GM12878 (cell line): ENCODE results near the gene POLG. TPM values are rescaled to one million over a fixed set of nuclear protein-coding genes. Genes with fewer than 3 reads are reported as not detected.

Source experiments
- ATAC-seq: fragments of 200-7000 bp; cut with Tn5 transposase; 3 replicates; pipeline ENCODE4 v1.9.1; 2020; ENCODE audit warnings: mild to moderate bottlenecking, moderate library complexity
- BruUV-seq: library from RNA; stranded (reverse); fragments of 400-500 nt; replicated peaks from 2 replicates; lab custom pipeline; 2021; lab: Mats Ljungman, UMichigan
- CTCF ChIA-PET: fragments of 300-600 bp; sonication (Branson Sonifier 250); formaldehyde crosslinking; extraction: SDS; loops from one replicate; lab custom pipeline; 2021; ENCODE audit warnings: inconsistent platforms; lab: Yijun Ruan, JAX
- POLR2A ChIA-PET: fragments of 350-600 bp; formaldehyde crosslinking; extraction: SDS; loops from one replicate; lab custom pipeline; 2021; ENCODE audit warnings: inconsistent platforms; lab: Charles Lee
- RAD21 ChIA-PET: fragments of 300-600 bp; sonication (Branson Sonifier 250); formaldehyde crosslinking; loops from one replicate; lab custom pipeline; 2023; ENCODE audit warnings: antibody characterized with exemption; ENCODE audit not compliant: unreplicated experiment; lab: Charles Lee
- SMC1A ChIA-PET: fragments of 300-600 bp; sonication (Branson Sonifier 250); formaldehyde crosslinking; loops from one replicate; lab custom pipeline; 2023; ENCODE audit not compliant: unreplicated experiment, uncharacterized antibody; lab: Charles Lee
- DNase-seq: peaks from one replicate; pipeline ENCODE4 v3.0.0-alpha.2; 2011; ENCODE audit warnings: low read depth, low spot score
- FAIRE-seq: peaks from 3 replicates; lab custom pipeline; 2011; peaks lifted over from hg19 to GRCh38; lab: Jason Lieb, UNC
- H2AFZ ChIP-seq: 2 replicates; pipeline ENCODE4 v1.6.0; 2011; ENCODE audit warnings: low read depth, low read length, control low read depth; ENCODE audit not compliant: control insufficient read depth
- H3K27ac ChIP-seq: 2 replicates; pipeline ENCODE4 v1.5.1; 2011; ENCODE audit warnings: control low read depth; ENCODE audit not compliant: control insufficient read depth, insufficient read depth
- H3K27me3 ChIP-seq, 2 experiments: replicated peaks in 1 of 2; 2 replicates each; pipeline versions ENCODE4 v1.6.0 to v1.6.1; 2011; ENCODE audit warnings: low read length in 1 of 2; ENCODE audit not compliant: control insufficient read depth in 2 of 2, insufficient read depth in 2 of 2
- H3K36me3 ChIP-seq, 2 experiments: 2 replicates each; pipeline ENCODE4 v1.5.1; 2011; ENCODE audit warnings: low read length in 1 of 2; ENCODE audit not compliant: control insufficient read depth in 2 of 2, insufficient read depth in 2 of 2
- H3K4me1 ChIP-seq: 2 replicates; pipeline ENCODE4 v1.6.1; 2011; ENCODE audit warnings: mild to moderate bottlenecking, low read length, moderate library complexity, mixed read lengths; ENCODE audit not compliant: control insufficient read depth, insufficient read depth
- H3K4me2 ChIP-seq: 2 replicates; pipeline ENCODE4 v1.6.0; 2011; ENCODE audit warnings: control low read depth; ENCODE audit not compliant: control insufficient read depth, insufficient read depth
- H3K4me3 ChIP-seq: fragments of 200-600 bp; sonication (generic); 2 replicates; pipeline ENCODE4 v1.5.1; 2016
- H3K79me2 ChIP-seq: 2 replicates; pipeline ENCODE4 v1.6.0; 2011; ENCODE audit warnings: low read length; ENCODE audit not compliant: control insufficient read depth, insufficient read depth
- H3K9ac ChIP-seq: 2 replicates; pipeline ENCODE4 v1.8.0; 2011; ENCODE audit warnings: low read length, control low read depth, mixed read lengths; ENCODE audit not compliant: control insufficient read depth, insufficient read depth
- H3K9me3 ChIP-seq: replicated peaks from 3 replicates; pipeline ENCODE4 v1.5.1; 2011; ENCODE audit warnings: mild to moderate bottlenecking, low read length; ENCODE audit not compliant: control insufficient read depth, insufficient read depth
- H4K20me1 ChIP-seq: 2 replicates; pipeline ENCODE4 v1.6.0; 2011; ENCODE audit not compliant: control insufficient read depth, insufficient read depth
- HCFC1 ChIP-seq: fragments of 150-350 bp; IDR thresholded peaks from 2 replicates; pipeline ENCODE4 v1.6.1; 2014; ENCODE audit warnings: low read length
- NRF1 ChIP-seq: conservative IDR thresholded peaks from 2 replicates; pipeline ENCODE4 v1.6.1; 2011; ENCODE audit warnings: mild to moderate bottlenecking, low read depth, low read length, improper control_type of control experiment
- RFX5 ChIP-seq: IDR thresholded peaks from 2 replicates; pipeline ENCODE4 v1.6.1; 2011; ENCODE audit warnings: low read depth, low read length, improper control_type of control experiment
- TAF1 ChIP-seq: IDR thresholded peaks from 2 replicates; pipeline ENCODE4 v1.6.1; 2011; ENCODE audit warnings: mild to moderate bottlenecking, low read depth, low read length, borderline replicate concordance
- TARDBP ChIP-seq: IDR thresholded peaks from 2 replicates; pipeline ENCODE4 v1.6.1; 2016; ENCODE audit warnings: borderline replicate concordance
- ZSCAN29 ChIP-seq: fragments of 450-650 bp; IDR thresholded peaks from 2 replicates; pipeline ENCODE4 v1.6.1; 2017; ENCODE audit warnings: mild to moderate bottlenecking, moderate library complexity
- WGBS: methylation state at CpG from one replicate; pipeline ENCODE4 v1.1.6; 2016; ENCODE audit warnings: low lambda C conversion rate; ENCODE audit not compliant: insufficient replicate concordance, insufficient coverage; ENCODE audit errors: missing lambda C conversion rate; 5-methylcytosine and 5-hydroxymethylcytosine counted together
- in situ Hi-C: fragments of 300-500 bp; cut with MboI; formaldehyde crosslinking; loops from 9 replicates; pipeline ENCODE4 v1.14.3; 2018; ENCODE audit warnings: mixed read lengths
- intact Hi-C: fragments of 100-400 bp; cut with micrococcal nuclease; formaldehyde crosslinking; loops from one replicate; pipeline ENCODE4 v1.14.2; 2022; ENCODE audit not compliant: unreplicated experiment
- polyA plus RNA-seq, 11 experiments: library from polyadenylated mRNA; depleted of rRNA in 4 of 11; unstranded in 6 of 11; stranded (reverse) in 5 of 11; fragments of >200 nt; fragmentation: Nextera tagmentation in 4 of 11; fragmentation: Illumina TruSeq in 1 of 11; extraction: Ambion mirVana in 4 of 11; extraction: Trizol in 1 of 11; gene quantifications; 1 replicate in 1 of 11; 2 replicates in 10 of 11; pipeline versions ENCODE4 v1.2.1 to v1.2.3, GENCODE V29; 2011 to 2016; ENCODE audit warnings: inconsistent platforms in 2 of 11, missing spikeins in 2 of 11, low read depth in 1 of 11
- total RNA-seq, 4 experiments: library from RNA; depleted of rRNA in 3 of 4; stranded (reverse); fragments of >200 nt in 3 of 4; fragmentation: Illumina TruSeq in 1 of 4; extraction: Trizol in 1 of 4; gene quantifications; 2 replicates each; pipeline versions ENCODE4 v1.2.1 to v1.2.3, GENCODE V29; 2013 to 2021
- TF ChIP-seq, protein P1 (sequence below): fragments of 450-650 bp; IDR thresholded peaks from 2 replicates; pipeline ENCODE4 v1.6.1; 2017; ENCODE audit warnings: mild to moderate bottlenecking, moderate library complexity

POLG gene
- total and polyA plus RNA-seq, 10 of the 15 experiments (the other 5 are each of a cell fraction or from before 2014, with no cell fraction given), result 14.8 to 71.1 (median 33.0) TPM

DNA sequence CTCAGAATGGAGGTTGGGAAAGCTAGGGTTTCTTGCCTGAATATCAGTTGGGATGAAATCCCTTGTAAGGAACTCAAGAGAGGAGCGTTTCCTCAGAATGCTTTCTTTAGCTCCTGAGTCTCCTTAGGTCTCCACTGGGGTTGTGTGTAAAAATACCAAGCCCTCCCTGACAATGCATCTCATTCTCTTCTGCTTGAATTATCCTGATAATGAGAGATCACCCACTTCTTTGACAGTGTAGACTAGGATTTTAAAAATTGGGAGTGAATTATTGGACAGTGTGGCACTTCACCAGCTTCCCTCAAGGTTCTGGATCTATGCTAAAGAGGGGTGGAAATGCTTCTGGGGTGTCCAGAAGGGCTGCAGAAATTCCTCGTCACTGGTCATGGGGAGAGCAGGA, 41.8 kb upstream of the POLG start:
- CTCF ChIA-PET, result interaction anchor here (0.6 to 1.4 kb wide), 3 partner anchors 17 to 630 kb away, joined by 3 to 4 read pairs (median 3); no protein-coding TSS in a partner anchor
- in situ Hi-C loops, result no loop called here
- TF ChIP-seq NRF1 (no peak), HCFC1 (no peak), TARDBP (no peak), ZSCAN29 (no peak), RFX5 (no peak), TAF1 (no peak)
- TF ChIP-seq, protein P1, sequence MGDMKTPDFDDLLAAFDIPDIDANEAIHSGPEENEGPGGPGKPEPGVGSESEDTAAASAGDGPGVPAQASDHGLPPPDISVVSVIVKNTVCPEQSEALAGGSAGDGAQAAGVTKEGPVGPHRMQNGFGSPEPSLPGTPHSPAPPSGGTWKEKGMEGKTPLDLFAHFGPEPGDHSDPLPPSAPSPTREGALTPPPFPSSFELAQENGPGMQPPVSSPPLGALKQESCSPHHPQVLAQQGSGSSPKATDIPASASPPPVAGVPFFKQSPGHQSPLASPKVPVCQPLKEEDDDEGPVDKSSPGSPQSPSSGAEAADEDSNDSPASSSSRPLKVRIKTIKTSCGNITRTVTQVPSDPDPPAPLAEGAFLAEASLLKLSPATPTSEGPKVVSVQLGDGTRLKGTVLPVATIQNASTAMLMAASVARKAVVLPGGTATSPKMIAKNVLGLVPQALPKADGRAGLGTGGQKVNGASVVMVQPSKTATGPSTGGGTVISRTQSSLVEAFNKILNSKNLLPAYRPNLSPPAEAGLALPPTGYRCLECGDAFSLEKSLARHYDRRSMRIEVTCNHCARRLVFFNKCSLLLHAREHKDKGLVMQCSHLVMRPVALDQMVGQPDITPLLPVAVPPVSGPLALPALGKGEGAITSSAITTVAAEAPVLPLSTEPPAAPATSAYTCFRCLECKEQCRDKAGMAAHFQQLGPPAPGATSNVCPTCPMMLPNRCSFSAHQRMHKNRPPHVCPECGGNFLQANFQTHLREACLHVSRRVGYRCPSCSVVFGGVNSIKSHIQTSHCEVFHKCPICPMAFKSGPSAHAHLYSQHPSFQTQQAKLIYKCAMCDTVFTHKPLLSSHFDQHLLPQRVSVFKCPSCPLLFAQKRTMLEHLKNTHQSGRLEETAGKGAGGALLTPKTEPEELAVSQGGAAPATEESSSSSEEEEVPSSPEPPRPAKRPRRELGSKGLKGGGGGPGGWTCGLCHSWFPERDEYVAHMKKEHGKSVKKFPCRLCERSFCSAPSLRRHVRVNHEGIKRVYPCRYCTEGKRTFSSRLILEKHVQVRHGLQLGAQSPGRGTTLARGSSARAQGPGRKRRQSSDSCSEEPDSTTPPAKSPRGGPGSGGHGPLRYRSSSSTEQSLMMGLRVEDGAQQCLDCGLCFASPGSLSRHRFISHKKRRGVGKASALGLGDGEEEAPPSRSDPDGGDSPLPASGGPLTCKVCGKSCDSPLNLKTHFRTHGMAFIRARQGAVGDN, result no peak
- TF ChIP-seq, all 136 proteins: peak for 0
- BruUV-seq, result no TSS peak
- Histone ChIP-seq H3K9ac (no peak overlapping the region), H3K4me2 (no peak overlapping the region), H3K36me3 (no peaks in the 10 kb centered on the region), H3K27ac (no peak overlapping the region), H3K79me2 (no peaks in the 10 kb centered on the region), H4K20me1 (no peaks in the 10 kb centered on the region), H3K27me3 (peaks cover 30 to 40% of the 10 kb centered on the region in 2 experiments), H3K9me3 (no peaks in the 10 kb centered on the region; the same call in 2 of the 3 replicates), H3K4me1 (no peaks in the 10 kb centered on the region), H2AFZ (no peak overlapping the region), H3K4me3 (no peak overlapping the region)
- FAIRE-seq (no peak), ATAC-seq (no peak), DNase-seq (no peak)
- RAD21 ChIA-PET, result no interaction called here
- 31% methylated on average over 2 of the region's 2 CpGs for WGBS
- POLR2A ChIA-PET, result no interaction called here
- intact Hi-C loops, result no loop called here
- SMC1A ChIA-PET, result no interaction called here
